ENCODE results near the gene NFKBIZ.
"Not testable (repeated sequence)": the region's sequence is repeated elsewhere in the genome, so short reads cannot be mapped to it uniquely, and the experiment has no call there.

The NFKBIZ gene

GRCh38 chr3:101851072-101851770 is 1.9 kb downstream of the NFKBIZ start:
- DNase-seq = no peak

GRCh38 chr3:101851850-101852714 is 2.8 kb downstream of the NFKBIZ start:
- no peak for DNase-seq

DNA sequence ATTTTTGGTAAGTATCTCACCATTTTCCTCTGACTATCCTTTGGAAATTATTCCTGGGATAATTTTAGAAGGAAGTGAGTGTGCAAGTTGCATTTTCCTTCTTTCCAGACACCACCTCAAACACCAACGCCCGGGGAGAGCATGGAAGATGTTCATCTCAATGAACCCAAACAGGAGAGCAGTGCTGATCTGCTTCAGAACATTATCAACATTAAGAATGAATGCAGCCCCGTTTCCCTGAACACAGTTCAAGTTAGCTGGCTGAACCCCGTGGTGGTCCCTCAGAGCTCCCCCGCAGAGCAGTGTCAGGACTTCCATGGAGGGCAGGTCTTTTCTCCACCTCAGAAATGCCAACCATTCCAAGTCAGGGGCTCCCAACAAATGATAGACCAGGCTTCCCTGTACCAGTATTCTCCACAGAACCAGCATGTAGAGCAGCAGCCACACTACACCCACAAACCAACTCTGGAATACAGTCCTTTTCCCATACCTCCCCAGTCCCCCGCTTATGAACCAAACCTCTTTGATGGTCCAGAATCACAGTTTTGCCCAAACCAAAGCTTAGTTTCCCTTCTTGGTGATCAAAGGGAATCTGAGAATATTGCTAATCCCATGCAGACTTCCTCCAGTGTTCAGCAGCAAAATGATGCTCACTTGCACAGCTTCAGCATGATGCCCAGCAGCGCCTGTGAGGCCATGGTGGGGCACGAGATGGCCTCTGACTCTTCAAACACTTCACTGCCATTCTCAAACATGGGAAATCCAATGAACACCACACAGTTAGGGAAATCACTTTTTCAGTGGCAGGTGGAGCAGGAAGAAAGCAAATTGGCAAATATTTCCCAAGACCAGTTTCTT is 3.9 kb downstream of the NFKBIZ start:
- no peak for DNase-seq

GRCh38 chr3:101853982-101854381 is 4.7 kb downstream of the NFKBIZ start:
- DNase-seq = no peak

GRCh38 chr3:101854608-101855304 is 5.4 kb downstream of the NFKBIZ start:
- no peak for DNase-seq

- no peak for DNase-seq
Measured at GRCh38 chr3:101857301-101857741, 8.0 kb downstream of the NFKBIZ start.

DNA sequence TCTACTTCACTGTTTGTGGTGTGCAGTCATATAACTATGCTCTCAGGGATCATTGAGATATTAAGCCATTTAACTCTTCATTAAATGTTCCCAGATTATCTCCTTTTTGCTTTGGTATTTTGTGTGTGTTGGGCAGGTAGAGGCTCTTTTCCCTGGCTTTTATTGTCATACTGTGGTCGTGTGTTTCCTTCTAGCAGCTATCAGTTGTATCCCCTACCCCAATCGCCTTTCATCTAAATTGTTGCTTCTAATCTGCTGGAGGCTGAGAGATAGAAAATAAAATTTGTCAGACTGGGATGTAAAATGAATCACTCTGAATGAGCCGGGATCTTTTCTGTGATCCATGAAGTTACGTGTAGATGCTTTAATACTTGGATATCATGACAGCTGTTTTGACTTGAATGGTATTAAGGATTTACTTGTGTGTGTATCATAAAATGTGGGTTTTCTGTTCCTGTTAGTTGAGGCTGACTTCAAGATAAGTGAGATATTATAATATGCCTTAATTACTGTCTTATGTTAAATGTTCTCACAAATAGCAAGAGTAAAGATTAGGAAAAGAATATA is 9.2 kb downstream of the NFKBIZ start:
- no peak for DNase-seq

DNA sequence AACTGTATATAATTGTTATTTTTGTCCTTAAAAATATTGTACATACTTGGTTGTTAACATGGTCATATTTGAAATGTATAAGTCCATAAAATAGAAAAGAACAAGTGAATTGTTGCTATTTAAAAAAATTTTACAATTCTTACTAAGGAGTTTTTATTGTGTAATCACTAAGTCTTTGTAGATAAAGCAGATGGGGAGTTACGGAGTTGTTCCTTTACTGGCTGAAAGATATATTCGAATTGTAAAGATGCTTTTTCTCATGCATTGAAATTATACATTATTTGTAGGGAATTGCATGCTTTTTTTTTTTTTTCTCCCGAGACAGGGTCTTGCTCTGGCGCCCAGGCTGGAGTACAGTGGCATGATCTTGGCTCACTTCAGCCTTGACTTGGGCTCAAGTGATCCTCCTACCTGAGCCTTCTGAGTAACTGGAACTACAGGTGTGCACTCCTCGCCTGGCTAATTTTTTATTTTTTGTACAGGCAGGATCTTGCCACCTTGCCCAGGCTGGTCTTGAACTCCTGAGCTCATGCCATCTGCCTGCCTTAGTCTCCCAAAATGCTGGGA is 10.7 kb downstream of the NFKBIZ start:
- DNase-seq = no peak

- DNase-seq = no peak
Measured at GRCh38 chr3:101861212-101861788, 12.0 kb downstream of the NFKBIZ start.

GRCh38 chr3:101861789-101862415 is 12.6 kb downstream of the NFKBIZ start:
- DNase-seq = no peak

DNA sequence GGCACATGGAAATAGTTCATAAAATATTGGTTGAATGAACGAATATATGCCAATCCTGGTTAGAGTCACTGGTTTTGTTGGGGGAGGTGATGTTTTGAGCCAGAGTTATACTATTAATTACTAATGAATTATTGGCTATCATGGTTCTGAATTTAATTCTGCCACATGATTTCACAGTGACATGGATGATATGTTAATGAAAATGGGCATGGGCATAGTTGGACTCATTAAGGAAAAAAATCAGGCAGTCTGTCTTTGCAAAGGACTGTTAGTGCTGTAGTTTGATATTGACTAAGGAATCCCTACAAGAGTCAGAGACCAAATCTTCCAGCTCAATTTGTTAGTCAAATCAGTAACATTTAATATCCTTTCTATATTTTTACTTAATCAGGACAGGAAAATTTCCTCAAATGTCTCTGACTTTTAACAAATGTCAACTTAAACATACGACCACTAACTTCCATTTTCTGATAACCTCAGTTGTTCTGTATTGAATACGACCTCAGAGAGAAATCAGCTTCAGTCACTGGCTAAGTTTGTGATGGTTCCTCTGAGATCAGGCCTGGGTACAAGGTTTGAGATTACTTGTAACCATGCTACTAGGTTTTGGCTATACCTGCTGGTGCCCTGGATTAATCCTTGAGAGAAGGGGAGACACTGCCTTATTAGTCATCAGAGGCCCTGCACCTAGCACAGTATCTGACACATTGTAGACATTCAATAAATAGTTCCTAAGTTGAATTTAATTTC is 13.3 kb downstream of the NFKBIZ start:
- no peak for DNase-seq

DNA sequence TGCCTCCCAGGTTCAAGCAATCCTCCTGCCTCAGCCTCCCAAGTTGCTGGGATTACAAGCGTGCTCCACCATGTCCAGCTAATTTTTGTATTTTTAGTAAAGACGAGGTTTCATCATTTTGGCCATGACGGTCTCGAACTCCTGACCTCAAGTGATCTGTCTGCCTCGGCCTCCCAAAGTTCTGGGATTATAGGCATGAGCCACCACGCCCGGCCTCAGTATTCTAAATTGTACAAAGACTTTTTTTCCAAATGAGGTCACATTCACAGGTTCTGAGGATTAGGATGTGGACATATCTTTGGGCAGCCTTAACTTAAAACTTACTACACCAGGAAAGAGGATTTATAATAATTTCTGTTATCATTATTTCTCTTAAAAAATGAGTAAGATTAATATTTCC is 15.6 kb downstream of the NFKBIZ start:
- not testable (repeated sequence) for DNase-seq

GRCh38 chr3:101865751-101866509 is 16.6 kb downstream of the NFKBIZ start:
- no peak for DNase-seq

DNA sequence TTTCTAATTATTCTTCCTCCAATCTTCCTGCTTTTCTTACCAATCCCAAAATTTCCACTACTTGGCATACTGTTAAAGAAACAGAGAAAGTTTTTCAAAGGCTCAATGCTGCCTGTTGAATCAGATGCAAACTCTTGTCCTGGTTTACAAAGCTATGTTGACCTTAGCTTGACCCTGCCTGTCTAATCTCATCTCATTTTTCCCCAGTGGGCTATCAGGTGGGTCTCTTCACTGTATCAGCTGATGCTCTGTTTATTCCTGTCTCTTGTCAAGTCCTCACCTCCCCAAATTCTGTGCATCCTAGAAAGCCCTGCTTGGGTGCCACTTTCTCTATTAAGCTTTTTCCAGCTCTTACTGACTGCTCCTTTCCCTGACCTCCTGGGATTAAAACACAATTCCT is 18.2 kb downstream of the NFKBIZ start:
- no peak for DNase-seq

DNA sequence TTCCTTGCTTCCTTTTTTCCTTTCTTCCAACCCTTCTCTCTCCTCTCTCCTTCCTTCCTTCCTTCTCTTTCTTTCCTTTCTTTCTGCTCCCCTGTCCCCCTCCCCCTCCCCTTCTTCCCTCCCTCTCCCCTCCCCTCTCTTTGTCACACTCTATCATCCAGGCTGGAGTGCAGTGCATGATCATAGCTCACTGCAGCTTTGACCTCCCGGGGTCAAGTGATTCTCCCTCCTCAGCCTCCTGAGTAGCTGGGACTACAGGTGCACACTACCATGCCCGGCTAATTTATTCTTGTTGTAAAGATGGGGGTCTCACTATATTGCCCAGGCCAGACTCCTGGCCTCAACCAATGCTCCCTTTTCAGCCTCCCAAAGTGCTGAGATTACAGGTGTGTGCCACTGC is 18.7 kb downstream of the NFKBIZ start:
- no peak for DNase-seq

DNA sequence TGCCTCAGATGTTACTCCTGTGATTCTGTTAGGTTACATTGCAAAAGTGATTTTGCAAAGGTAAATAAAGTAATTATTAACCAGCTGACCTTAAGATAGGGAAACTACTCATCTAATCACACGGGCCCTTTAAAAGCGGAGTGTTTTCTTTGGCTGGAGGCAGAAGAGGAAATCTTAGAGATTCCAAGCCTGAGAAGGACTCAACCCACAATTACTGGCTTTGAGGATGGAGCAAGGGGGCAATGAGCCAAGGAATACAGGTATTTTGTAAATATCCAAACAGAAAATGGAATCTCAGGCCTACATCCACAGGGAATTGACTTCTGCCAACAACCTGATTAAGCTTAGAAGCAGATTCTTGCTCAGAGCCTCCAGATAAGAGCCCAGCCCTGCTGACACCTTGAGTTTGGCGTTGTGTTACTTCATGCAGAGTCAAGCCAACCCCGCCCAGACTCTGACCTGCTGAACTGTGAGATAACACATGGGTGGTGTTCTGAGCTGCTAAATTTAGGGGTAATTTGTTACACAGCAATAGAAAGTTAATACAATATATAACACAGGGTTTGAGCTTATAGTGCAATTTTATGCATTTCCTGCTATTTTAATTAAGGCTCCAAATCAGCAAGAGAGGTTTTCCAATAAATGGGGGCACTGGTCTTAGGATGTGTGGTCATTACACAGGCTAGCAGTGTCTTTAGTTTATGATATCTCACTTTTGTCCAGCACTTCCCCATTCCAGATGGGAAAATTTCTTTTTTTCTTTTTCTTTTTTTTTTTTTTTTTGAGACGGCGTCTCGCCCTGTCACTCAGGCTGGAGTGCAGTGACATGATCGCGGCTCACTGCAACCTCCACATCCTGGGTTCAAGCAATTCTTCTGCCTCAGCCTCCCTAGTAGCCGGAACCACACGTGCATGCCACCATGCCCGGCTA is 19.5 kb downstream of the NFKBIZ start:
- DNase-seq = no peak

- DNase-seq = no peak
Measured at GRCh38 chr3:101870138-101870537, 20.8 kb downstream of the NFKBIZ start.

DNA sequence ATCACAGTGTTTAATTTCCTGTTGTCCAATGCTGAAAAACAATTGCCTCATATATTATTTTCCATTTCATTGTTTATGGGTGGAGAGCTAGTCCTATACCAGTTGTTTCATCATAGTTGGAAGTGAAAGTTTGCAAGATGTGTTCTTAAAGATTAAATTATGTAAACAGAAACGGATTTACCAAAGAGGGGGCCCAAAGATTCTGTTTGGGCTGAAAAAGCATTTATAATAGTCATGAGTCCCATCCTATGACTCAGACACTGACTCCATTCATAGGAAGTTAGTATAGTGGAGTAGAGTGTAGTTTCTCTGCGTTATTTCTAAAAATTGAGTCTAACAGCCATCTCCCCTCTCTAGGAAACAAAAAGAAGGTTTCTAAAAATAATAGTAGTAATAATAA is 24.3 kb downstream of the NFKBIZ start:
- DNase-seq = no peak

Data from stimulated activated CD4-positive, alpha-beta T cell treated with anti-CD3 and anti-CD28 coated beads, Interleukin-2, amount 100 ng/mL, for 24 hours (primary cell).